GM10847 (cell line): Measurements from ENCODE around the gene FHIT.

Experiments used
- POLR2A ChIP-seq: IDR thresholded peaks from 2 replicates; pipeline ENCODE4 v1.6.1; 2011; ENCODE audit not compliant: insufficient read length; ENCODE audit errors: extremely low read depth

The FHIT gene

DNA sequence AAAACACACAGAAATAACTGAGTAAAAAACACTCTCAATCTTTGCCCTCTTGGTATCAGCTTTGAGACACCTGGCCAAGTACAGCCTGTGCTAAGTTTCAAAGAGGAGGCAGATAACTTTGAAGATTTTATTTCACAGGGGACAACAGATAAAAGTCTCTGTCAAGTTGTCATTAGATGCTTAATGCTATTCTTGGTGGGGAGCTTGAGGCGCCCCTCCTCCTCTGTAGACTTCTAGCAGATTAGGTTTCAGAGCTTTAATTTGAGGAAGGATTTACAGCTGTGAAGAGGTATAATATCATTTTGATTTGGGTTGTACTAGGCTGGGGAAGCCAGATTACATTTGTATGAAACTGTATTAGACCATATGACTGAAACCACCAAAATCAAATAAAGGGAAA, 620.3 kb downstream of the FHIT start:
- no peak for TF ChIP-seq POLR2A

DNA sequence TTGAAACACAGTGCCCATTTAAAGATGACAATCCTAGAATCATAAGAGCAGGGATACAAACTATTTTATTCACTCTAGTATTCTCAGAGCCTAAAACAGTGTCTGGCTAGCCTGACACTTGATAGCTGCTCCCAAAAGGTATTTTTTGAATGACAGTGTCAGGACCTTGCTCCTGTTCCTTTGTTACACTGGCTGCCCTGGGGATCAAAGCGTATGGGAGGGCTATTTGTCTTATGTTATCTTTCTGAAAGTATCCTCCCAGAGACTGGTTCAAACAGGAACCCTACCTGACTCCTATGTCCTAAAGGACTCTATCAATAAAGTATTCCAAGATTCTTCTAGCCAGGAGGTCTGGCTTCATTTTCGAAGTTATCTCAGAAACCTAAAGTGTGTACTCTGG, 621.4 kb downstream of the FHIT start:
- TF ChIP-seq POLR2A, result no peak

- TF ChIP-seq POLR2A, result no peak
Observed at GRCh38 chr3:60622349-60622748, 628.9 kb downstream of the FHIT start.

DNA sequence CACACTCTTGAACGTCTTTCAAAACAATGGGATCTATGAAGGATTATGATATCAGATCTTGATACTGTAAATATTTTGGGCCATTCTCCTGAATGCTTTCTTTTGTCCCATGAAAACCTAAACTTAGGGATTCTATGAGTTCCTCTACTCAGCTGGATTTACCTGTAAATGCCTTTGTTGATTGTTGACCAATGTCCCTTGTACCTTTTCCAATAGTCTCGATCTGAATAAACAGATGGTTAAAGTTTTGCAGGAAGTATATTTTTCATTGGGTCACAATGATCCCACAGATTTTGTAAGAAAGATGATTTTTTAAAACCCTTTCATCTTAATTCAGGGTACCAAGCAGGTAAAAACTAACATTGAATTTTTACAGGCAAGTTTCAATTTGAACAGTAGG, 634.1 kb downstream of the FHIT start:
- no peak for TF ChIP-seq POLR2A

DNA sequence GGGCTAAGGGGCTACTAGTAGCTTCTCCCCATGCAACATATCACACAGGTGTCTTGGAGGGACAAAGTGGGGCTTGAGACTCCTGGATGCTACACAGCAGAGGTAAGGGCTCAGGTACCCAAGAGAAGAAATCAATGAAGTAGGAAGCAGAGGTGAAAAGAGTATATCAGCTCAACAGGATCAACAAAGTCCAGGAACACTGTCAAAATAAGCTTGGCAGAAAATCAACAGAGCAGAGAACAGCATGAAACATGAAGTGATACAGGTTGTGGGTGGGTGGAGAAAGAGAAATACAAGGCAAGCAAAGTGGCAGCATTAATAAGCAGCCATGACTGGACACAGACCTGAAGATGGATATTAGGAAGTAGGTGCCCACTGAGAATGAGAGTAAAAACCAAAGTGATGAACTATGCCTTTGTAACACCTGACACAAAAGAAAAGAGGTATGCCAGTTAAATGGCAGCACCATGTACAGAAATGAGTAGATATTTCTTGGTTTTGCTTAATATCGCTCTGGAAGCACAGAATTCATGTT, 637.4 kb downstream of the FHIT start:
- no peak for TF ChIP-seq POLR2A

DNA sequence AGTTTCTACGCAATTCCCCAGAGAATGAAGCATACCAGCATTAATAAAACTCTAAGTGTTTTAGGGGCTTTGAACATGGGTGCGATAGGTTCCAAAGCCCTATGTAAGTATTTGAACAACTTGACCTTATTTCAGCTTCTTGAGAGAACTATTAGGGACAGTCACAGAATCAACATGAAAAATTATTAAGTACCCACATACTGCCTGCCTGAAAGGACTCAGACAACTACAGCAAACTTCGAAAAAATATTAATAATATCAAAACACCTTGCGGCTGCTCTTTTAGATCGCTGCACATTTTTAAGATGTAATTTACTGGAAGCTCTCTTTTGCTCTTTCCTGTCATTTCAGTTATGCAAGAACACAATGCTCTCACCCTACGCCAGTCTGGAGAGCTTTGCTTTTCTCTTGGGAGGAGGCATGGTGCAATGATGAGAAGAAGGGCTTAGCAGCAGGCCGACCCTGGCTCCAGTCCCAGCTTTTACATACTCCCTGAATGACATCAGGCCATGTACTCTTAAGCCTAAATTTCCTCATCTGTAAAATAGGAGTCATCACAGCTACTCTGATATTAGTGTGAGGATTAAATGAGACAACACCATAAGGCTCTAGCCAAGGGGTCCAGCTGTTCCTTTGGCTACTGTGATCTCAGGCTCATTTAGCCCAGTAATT, 640.7 kb downstream of the FHIT start:
- no peak for TF ChIP-seq POLR2A

DNA sequence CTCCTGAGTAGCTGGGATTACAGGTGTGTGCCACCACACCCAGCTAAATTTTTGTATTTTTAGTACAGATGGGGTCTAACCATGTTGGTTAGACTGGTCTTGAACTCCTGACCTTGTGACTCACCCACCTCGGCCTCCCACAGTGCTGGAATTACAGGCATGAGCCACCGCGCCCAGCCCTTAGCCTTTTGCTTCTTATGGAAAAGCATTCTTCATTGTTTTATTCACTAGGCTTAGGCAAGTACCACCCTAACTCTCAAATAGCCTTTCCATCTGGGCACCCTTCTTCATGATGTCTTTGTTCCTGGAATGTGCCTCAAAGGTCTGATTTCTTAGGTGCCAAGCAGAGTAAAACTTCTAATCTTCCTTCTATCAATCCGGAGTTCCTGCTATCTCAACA, 641.8 kb downstream of the FHIT start:
- no peak for TF ChIP-seq POLR2A

DNA sequence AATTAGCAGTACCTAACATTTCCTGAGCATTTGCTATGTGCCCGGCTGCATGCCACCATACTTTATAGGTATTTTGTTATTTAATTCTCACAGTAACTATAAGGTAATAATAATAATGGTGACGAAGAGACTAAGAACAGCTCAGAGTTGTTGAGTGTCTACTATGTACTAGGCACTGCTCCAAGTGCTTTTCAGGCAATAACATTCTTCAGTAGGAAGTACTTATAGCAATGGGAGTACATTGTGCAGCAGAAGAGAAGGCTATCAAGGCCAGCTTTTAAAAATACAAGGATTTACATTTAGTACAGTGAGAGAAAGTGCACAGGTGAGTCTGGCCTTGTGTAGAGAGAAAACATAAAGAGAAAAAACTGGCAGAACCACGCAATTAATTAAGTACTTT, 647.4 kb downstream of the FHIT start:
- no peak for TF ChIP-seq POLR2A

GRCh38 chr3:60600848-60601247, 650.4 kb downstream of the FHIT start:
- no peak for TF ChIP-seq POLR2A

- no peak for TF ChIP-seq POLR2A
Observed at GRCh38 chr3:60599586-60599985, 651.7 kb downstream of the FHIT start.

- no peak for TF ChIP-seq POLR2A
Observed at GRCh38 chr3:60598671-60599070, 652.6 kb downstream of the FHIT start.

DNA sequence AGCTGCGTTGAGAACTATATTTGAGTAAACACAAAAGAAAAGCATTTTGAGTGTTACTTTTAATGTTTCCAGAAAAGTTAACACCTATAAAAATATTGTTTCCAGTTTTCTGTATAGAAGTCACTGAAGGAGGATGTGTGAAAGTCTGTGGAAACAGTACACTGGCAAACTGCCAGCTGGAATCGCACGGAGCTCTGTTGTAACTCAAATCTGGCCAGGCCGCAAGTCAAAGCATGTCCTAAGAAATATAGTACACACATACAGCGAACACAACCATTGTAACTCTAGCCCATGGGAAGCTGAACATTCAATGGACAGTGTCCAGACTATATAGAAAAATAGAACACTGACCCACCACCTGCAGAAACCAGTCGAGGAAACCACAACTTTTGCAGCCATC, 657.2 kb downstream of the FHIT start:
- TF ChIP-seq POLR2A, result no peak

GRCh38 chr3:60591267-60591666, 660.0 kb downstream of the FHIT start:
- TF ChIP-seq POLR2A, result no peak

- no peak for TF ChIP-seq POLR2A
Observed at GRCh38 chr3:60588806-60589205, 662.4 kb downstream of the FHIT start.

- no peak for TF ChIP-seq POLR2A
Observed at GRCh38 chr3:60585918-60586317, 665.3 kb downstream of the FHIT start.

DNA sequence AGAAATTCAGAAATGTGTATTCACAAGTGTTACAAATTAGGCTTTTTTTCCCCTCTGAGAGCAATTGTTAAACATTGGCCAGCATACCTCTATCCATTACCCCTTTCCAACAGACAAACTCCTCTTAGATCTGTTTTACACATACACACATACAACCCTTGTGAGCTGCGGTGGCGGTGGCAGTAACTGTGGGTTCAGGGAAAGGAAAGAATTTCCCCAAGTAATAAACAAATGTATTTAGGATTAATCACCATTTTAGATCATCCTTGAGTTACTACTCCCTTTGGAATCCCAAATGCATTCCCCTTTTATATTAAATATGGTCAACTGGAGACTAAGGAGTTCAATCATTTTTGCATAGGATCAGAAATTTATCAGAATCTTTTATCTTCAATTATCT, 667.0 kb downstream of the FHIT start:
- TF ChIP-seq POLR2A, result no peak

- no peak for TF ChIP-seq POLR2A
Observed at GRCh38 chr3:60582288-60582687, 669.0 kb downstream of the FHIT start.
